ENCODE results near the gene FXR2. TPM values are rescaled to one million over a fixed set of nuclear protein-coding genes. Genes with fewer than 3 reads are reported as not detected.
A peak's percentile ranks its signal among the peaks of the same experiment; 100 is the strongest.
"Not testable (repeated sequence)": the region's sequence is repeated elsewhere in the genome, so short reads cannot be mapped to it uniquely, and the experiment has no call there.

FXR2 gene
- total RNA-seq, 1 donor from 2014 or later: 39.3 TPM

- TF ChIP-seq CTCF (IDR thresholded peaks at IDR 0.05): no peak
- no peak for DNase-seq
- intact Hi-C loops (cut with DNase I): no loop called here
- Histone ChIP-seq H3K36me3 (peaks cover 8% of the 10 kb centered on the region), H3K27me3 (no peaks in the 10 kb centered on the region), H3K4me1 (peaks cover 7% of the 10 kb centered on the region), H3K9me3 (no peaks in the 10 kb centered on the region), H3K4me3 (no peak overlapping the region), H3K27ac (no peak overlapping the region)
- ATAC-seq: peak; percentile 46
These were observed 11.6 kb upstream of the FXR2 start for GRCh38 chr17:7626307-7626706.

GRCh38 chr17:7625749-7626148, 11.1 kb upstream of the FXR2 start:
- H3K9me3 ChIP-seq; intact Hi-C loops (cut with DNase I); H3K27me3 ChIP-seq; DNase-seq; H3K4me3 ChIP-seq; ATAC-seq; H3K4me1 ChIP-seq; H3K36me3 ChIP-seq; H3K27ac ChIP-seq: not testable (repeated sequence)

GRCh38 chr17:7623661-7624060, 9.0 kb upstream of the FXR2 start:
- Histone ChIP-seq H3K27me3 (no peaks in the 10 kb centered on the region), H3K27ac (no peak overlapping the region), H3K4me3 (no peak overlapping the region), H3K36me3 (peaks cover 8% of the 10 kb centered on the region), H3K4me1 (peaks cover 7% of the 10 kb centered on the region), H3K9me3 (no peaks in the 10 kb centered on the region)
- intact Hi-C loops (cut with DNase I): no loop called here
- ATAC-seq: no peak
- no peak for TF ChIP-seq CTCF (IDR thresholded peaks at IDR 0.05)
- DNase-seq: no peak

- Histone ChIP-seq H3K9me3 (no peaks in the 10 kb centered on the region), H3K4me1 (no peaks in the 10 kb centered on the region), H3K4me3 (no peak overlapping the region), H3K27me3 (no peaks in the 10 kb centered on the region), H3K27ac (no peak overlapping the region), H3K36me3 (peaks cover 3% of the 10 kb centered on the region)
- intact Hi-C loops (cut with DNase I): no loop called here
- no peak for TF ChIP-seq CTCF (IDR thresholded peaks at IDR 0.05)
- no peak for DNase-seq
- ATAC-seq: no peak
These were observed 6.1 kb upstream of the FXR2 start for GRCh38 chr17:7620835-7621234.

GRCh38 chr17:7618608-7619007, 3.9 kb upstream of the FXR2 start:
- H3K27me3 ChIP-seq: no peaks in the 10 kb centered on the region
- peaks cover 4% of the 10 kb centered on the region for H3K4me1 ChIP-seq
- intact Hi-C loops (cut with DNase I): no loop called here
- ATAC-seq (no peak), DNase-seq (no peak)
- no peaks in the 10 kb centered on the region for H3K36me3 ChIP-seq
- H3K9me3 ChIP-seq: no peaks in the 10 kb centered on the region
- peak overlapping the region; percentile 30 for H3K27ac ChIP-seq
- no peak for TF ChIP-seq CTCF (IDR thresholded peaks at IDR 0.05)
- no peak overlapping the region for H3K4me3 ChIP-seq

GRCh38 chr17:7615265-7615747, 609 bp upstream of the FXR2 start:
- intact Hi-C loops (cut with DNase I): no loop called here
- Histone ChIP-seq H3K9me3 (no peaks in the 10 kb centered on the region), H3K4me1 (peaks cover 30% of the 10 kb centered on the region), H3K27me3 (no peaks in the 10 kb centered on the region), H3K4me3 (peak overlapping the region; percentile 51), H3K36me3 (peaks cover 12% of the 10 kb centered on the region), H3K27ac (peak overlapping the region; percentile 86)
- TF ChIP-seq CTCF (IDR thresholded peaks at IDR 0.05): no peak
- no peak for ATAC-seq
- no peak for DNase-seq

All from upper lobe of right lung (tissue), 1 donor.